ENCODE measurements around the gene DENND4A. TPM values are rescaled to one million over a fixed set of nuclear protein-coding genes. Genes with fewer than 3 reads are reported as not detected.

Gene DENND4A
- total and polyA plus RNA-seq, 9 of the 15 experiments (the other 6 are each of a cell fraction or from before 2014, with no cell fraction given), result 6.8 to 32.3 (median 19.9) TPM

DNA sequence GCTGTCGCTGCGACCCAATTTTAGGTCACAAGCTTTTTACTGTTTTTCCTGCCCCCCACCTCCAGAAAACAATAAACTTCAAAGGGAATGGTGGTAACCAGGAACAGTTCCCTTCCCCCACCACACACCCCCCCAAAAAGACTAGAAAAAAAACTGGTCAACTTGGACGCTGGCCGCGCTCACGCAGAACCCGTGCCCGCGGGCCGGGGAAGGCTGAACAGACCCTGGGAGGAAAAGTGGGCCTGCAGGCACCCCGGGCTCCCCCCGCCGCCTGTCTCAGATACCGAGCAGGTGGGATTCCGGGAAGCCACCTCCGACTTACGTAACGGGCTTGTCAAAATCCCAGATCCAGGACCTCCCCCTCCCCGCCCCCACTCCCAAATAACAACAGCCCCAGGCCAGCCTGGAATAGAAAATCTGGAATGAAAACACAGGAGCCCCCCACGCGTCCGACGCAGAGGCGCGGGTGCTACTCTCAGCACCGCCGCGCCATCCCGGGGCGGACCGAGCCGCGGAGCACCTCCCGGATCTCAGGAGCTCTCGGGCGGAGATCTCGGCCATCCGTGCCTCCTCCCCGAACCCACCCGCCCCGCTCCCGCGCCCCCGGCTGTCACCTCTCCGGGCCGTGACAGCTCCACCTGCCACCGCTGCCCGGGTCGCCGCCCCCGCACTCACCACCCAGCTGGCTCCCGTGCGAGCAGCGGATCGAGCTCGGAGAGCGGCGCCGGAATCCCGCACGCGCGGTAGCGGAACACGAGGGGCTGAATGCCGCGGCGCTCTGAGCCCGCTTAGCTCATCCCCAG lies 557 bp downstream of the DENND4A start (continued):
- TF ChIP-seq HDGF (IDR thresholded peaks at IDR 0.05), result no peak
- TF ChIP-seq SRSF7 (optimal IDR thresholded peaks at IDR 0.05; ENCODE audit: low read depth, low read length), result no peak
- 0 out of 2 replicates have a peak, but pooled peaks have one; percentile 31 for TF ChIP-seq GATAD2A (IDR thresholded peaks at IDR 0.05)
- TF ChIP-seq, protein P1, sequence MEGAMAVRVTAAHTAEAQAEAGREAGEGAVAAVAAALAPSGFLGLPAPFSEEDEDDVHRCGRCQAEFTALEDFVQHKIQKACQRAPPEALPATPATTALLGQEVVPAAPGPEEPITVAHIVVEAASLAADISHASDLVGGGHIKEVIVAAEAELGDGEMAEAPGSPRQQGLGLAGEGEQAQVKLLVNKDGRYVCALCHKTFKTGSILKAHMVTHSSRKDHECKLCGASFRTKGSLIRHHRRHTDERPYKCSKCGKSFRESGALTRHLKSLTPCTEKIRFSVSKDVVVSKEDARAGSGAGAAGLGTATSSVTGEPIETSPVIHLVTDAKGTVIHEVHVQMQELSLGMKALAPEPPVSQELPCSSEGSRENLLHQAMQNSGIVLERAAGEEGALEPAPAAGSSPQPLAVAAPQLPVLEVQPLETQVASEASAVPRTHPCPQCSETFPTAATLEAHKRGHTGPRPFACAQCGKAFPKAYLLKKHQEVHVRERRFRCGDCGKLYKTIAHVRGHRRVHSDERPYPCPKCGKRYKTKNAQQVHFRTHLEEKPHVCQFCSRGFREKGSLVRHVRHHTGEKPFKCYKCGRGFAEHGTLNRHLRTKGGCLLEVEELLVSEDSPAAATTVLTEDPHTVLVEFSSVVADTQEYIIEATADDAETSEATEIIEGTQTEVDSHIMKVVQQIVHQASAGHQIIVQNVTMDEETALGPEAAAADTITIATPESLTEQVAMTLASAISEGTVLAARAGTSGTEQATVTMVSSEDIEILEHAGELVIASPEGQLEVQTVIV (CRISPR knock-in tag; IDR thresholded peaks at IDR 0.05; ENCODE audit: borderline replicate concordance), result no peak
- TF ChIP-seq CTCF (IDR thresholded peaks at IDR 0.05 in 2 of 3, conservative IDR thresholded peaks at IDR 0.05 in 1 of 3; ENCODE audit: insufficient read depth in 2 of 3, low read depth in 1 of 3, low read length in 3 of 3), result no peak
- TF ChIP-seq, protein P2, sequence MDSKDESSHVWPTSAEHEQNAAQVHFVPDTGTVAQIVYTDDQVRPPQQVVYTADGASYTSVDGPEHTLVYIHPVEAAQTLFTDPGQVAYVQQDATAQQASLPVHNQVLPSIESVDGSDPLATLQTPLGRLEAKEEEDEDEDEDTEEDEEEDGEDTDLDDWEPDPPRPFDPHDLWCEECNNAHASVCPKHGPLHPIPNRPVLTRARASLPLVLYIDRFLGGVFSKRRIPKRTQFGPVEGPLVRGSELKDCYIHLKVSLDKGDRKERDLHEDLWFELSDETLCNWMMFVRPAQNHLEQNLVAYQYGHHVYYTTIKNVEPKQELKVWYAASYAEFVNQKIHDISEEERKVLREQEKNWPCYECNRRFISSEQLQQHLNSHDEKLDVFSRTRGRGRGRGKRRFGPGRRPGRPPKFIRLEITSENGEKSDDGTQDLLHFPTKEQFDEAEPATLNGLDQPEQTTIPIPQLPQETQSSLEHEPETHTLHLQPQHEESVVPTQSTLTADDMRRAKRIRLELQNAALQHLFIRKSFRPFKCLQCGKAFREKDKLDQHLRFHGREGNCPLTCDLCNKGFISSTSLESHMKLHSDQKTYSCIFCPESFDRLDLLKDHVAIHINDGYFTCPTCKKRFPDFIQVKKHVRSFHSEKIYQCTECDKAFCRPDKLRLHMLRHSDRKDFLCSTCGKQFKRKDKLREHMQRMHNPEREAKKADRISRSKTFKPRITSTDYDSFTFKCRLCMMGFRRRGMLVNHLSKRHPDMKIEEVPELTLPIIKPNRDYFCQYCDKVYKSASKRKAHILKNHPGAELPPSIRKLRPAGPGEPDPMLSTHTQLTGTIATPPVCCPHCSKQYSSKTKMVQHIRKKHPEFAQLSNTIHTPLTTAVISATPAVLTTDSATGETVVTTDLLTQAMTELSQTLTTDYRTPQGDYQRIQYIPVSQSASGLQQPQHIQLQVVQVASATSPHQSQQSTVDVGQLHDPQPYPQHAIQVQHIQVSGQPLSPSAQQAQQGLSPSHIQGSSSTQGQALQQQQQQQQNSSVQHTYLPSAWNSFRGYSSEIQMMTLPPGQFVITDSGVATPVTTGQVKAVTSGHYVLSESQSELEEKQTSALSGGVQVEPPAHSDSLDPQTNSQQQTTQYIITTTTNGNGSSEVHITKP (IDR thresholded peaks at IDR 0.05; ENCODE audit: partially characterized antibody), result peak; percentile 30
- TF ChIP-seq DMBX1 (CRISPR knock-in tag; IDR thresholded peaks at IDR 0.05; ENCODE audit: borderline replicate concordance), result no peak
- no peak for TF ChIP-seq BDP1 (IDR thresholded peaks at IDR 0.05; ENCODE audit: insufficient read depth, insufficient read length)
- no peak for TF ChIP-seq ZNF77 (CRISPR knock-in tag; IDR thresholded peaks at IDR 0.05)
- TF ChIP-seq KLF16 (IDR thresholded peaks at IDR 0.05), result no peak
- TF ChIP-seq ZNF551 (CRISPR knock-in tag; IDR thresholded peaks at IDR 0.05), result no peak
- no peak; the same call in 1 of the 2 replicates for TF ChIP-seq MYNN (IDR thresholded peaks at IDR 0.05)
- TF ChIP-seq MYNN (CRISPR knock-in tag; IDR thresholded peaks at IDR 0.05), result no peak
- TF ChIP-seq, protein P3, sequence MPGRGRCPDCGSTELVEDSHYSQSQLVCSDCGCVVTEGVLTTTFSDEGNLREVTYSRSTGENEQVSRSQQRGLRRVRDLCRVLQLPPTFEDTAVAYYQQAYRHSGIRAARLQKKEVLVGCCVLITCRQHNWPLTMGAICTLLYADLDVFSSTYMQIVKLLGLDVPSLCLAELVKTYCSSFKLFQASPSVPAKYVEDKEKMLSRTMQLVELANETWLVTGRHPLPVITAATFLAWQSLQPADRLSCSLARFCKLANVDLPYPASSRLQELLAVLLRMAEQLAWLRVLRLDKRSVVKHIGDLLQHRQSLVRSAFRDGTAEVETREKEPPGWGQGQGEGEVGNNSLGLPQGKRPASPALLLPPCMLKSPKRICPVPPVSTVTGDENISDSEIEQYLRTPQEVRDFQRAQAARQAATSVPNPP (IDR thresholded peaks at IDR 0.05; ENCODE audit: borderline replicate concordance, insufficient read depth, insufficient read length), result no peak
- TF ChIP-seq ADNP (tag; IDR thresholded peaks at IDR 0.05), result no peak
- TF ChIP-seq SMAD3 (CRISPR knock-in tag; conservative IDR thresholded peaks at IDR 0.05), result no peak
- no peak for TF ChIP-seq TRIM24 (IDR thresholded peaks at IDR 0.05)
- peak; percentile 45 for TF ChIP-seq NCOR1 (IDR thresholded peaks at IDR 0.05)
- no peak for TF ChIP-seq NFE2L1 (tag; IDR thresholded peaks at IDR 0.05; ENCODE audit: borderline replicate concordance, low read depth)
- no peak for TF ChIP-seq CEBPB (tag; IDR thresholded peaks at IDR 0.05)
- no peak for TF ChIP-seq MEF2D (tag; conservative IDR thresholded peaks at IDR 0.05; ENCODE audit: low read depth)
